NCI-H748 (cell line): ENCODE data around the gene DUSP28.

Source experiments
- DNase-seq: peaks from one replicate; lab custom pipeline; 2025; ENCODE audit not compliant: unreplicated experiment; lab: John Stamatoyannopoulos, UW

DUSP28 gene

GRCh38 chr2:240597419-240598181 lies 37.4 kb downstream of the DUSP28 start:
- DNase-seq = no peak

- no peak for DNase-seq
Measured at GRCh38 chr2:240598311-240598911, 38.3 kb downstream of the DUSP28 start.

GRCh38 chr2:240599141-240599583 lies 39.0 kb downstream of the DUSP28 start:
- DNase-seq = no peak

- no peak for DNase-seq
Measured at GRCh38 chr2:240600451-240600961, 40.3 kb downstream of the DUSP28 start.

GRCh38 chr2:240601061-240601830 lies 41.1 kb downstream of the DUSP28 start:
- no peak for DNase-seq

- no peak for DNase-seq
Measured at GRCh38 chr2:240601831-240602160, 41.6 kb downstream of the DUSP28 start.

- no peak for DNase-seq
Measured at GRCh38 chr2:240602266-240603050, 42.3 kb downstream of the DUSP28 start.

GRCh38 chr2:240603081-240603835 lies 43.1 kb downstream of the DUSP28 start:
- no peak for DNase-seq

GRCh38 chr2:240603846-240604245 lies 43.7 kb downstream of the DUSP28 start:
- DNase-seq = no peak

- peak; percentile 74 for DNase-seq
Measured at GRCh38 chr2:240604291-240604938, 44.3 kb downstream of the DUSP28 start.

GRCh38 chr2:240604939-240605716 lies 45.0 kb downstream of the DUSP28 start:
- no peak for DNase-seq

GRCh38 chr2:240605867-240606743 lies 45.9 kb downstream of the DUSP28 start:
- no peak for DNase-seq

GRCh38 chr2:240611601-240612210 lies 51.5 kb downstream of the DUSP28 start:
- no peak for DNase-seq
